Endothelial cell of umbilical vein (primary cell): ENCODE data around the gene MBTD1. TPM values are rescaled to one million over a fixed set of nuclear protein-coding genes. Genes with fewer than 3 reads are reported as not detected.

Experiments
- BruUV-seq: library from RNA; stranded (reverse); fragments of 400-500 nt; replicated peaks from 2 replicates; lab custom pipeline; 2021; lab: Mats Ljungman, UMichigan
- CTCF ChIA-PET: fragments of 300-600, 350-600 bp; sonication (Branson Sonifier 250); formaldehyde crosslinking; loops from one replicate; lab custom pipeline; 2021; ENCODE audit warnings: antibody characterized with exemption, inconsistent platforms; lab: Charles Lee
- POLR2A ChIA-PET: fragments of 300-600, 350-600 bp; sonication (Branson Sonifier 250); formaldehyde crosslinking; loops from one replicate; lab custom pipeline; 2021; ENCODE audit warnings: antibody characterized with exemption, inconsistent platforms; lab: Charles Lee
- DNase-seq: peaks from one replicate; pipeline ENCODE4 v3.0.0-alpha.2; 2011; ENCODE audit warnings: low read depth, low spot score
- FAIRE-seq: peaks from 2 replicates; lab custom pipeline; 2011; peaks lifted over from hg19 to GRCh38; lab: Jason Lieb, UNC
- H2AFZ ChIP-seq: 2 replicates; pipeline ENCODE4 v1.6.0; 2012; ENCODE audit warnings: low read depth, low read length, control low read depth, inconsistent platforms
- H3K27ac ChIP-seq: 2 replicates; pipeline ENCODE4 v1.5.1; 2011; ENCODE audit warnings: low read depth, mild to moderate bottlenecking, control low read depth, low read length, moderate library complexity; ENCODE audit not compliant: insufficient read depth
- H3K27me3 ChIP-seq, 2 experiments: 2 replicates each; pipeline versions ENCODE4 v1.6.0 to v1.6.1; 2011; ENCODE audit warnings: low read length in 2 of 2, mixed read lengths in 1 of 2; ENCODE audit not compliant: control insufficient read depth in 2 of 2, insufficient read depth in 2 of 2
- H3K36me3 ChIP-seq, 2 experiments: 2 replicates in 1 of 2; 3 replicates in 1 of 2; pipeline ENCODE4 v1.5.1; 2011; ENCODE audit warnings: low read length in 2 of 2, mild to moderate bottlenecking in 1 of 2, moderate library complexity in 1 of 2; ENCODE audit not compliant: control insufficient read depth in 2 of 2, insufficient read depth in 2 of 2; ENCODE audit errors: extremely low read depth in 1 of 2
- H3K4me1 ChIP-seq: 3 replicates; pipeline ENCODE4 v1.5.1; 2011; ENCODE audit warnings: mild to moderate bottlenecking, low read length; ENCODE audit not compliant: control insufficient read depth, insufficient read depth; ENCODE audit errors: extremely low read depth
- H3K4me2 ChIP-seq: 2 replicates; pipeline ENCODE4 v1.6.1; 2011; ENCODE audit warnings: low read length, control low read depth, mixed read lengths; ENCODE audit not compliant: insufficient read depth
- H3K4me3 ChIP-seq, 3 experiments: fragments of 200-600 bp in 1 of 3; sonication (generic), shearing (Covaris generic) in 1 of 3; replicated peaks in 1 of 3; 2 replicates each; pipeline ENCODE4 v1.5.1; 2011 to 2016; ENCODE audit warnings: control low read depth in 3 of 3, low read length in 3 of 3, mild to moderate bottlenecking in 2 of 3, inconsistent platforms in 1 of 3, low read depth in 1 of 3, moderate library complexity in 1 of 3; ENCODE audit not compliant: insufficient read depth in 1 of 3
- H3K79me2 ChIP-seq: 2 replicates; pipeline ENCODE4 v1.6.0; 2012; ENCODE audit warnings: low read length, inconsistent platforms; ENCODE audit not compliant: control insufficient read depth, insufficient read depth
- H3K9ac ChIP-seq: replicated peaks from 2 replicates; pipeline ENCODE3; 2011; ENCODE audit warnings: low read length, control low read depth; ENCODE audit not compliant: insufficient read depth; ENCODE audit errors: extremely low read depth
- H3K9me1 ChIP-seq: replicated peaks from 3 replicates; pipeline ENCODE4 v1.6.0; 2011; ENCODE audit warnings: mild to moderate bottlenecking, low read length; ENCODE audit not compliant: control insufficient read depth, insufficient read depth; ENCODE audit errors: extremely low read depth
- H3K9me3 ChIP-seq: replicated peaks from 2 replicates; pipeline ENCODE4 v1.5.1; 2012; ENCODE audit warnings: low read length, inconsistent platforms; ENCODE audit not compliant: control insufficient read depth, insufficient read depth
- H4K20me1 ChIP-seq: replicated peaks from 2 replicates; pipeline ENCODE3; 2011; ENCODE audit warnings: mild to moderate bottlenecking, low read length; ENCODE audit not compliant: control insufficient read depth, insufficient read depth; ENCODE audit errors: extremely low read depth
- EZH2 ChIP-seq: IDR thresholded peaks from 2 replicates; pipeline ENCODE4 v1.6.1; 2012; ENCODE audit warnings: borderline replicate concordance, low read depth, mild to moderate bottlenecking, moderate library complexity, low read length, inconsistent platforms; ENCODE audit not compliant: severe bottlenecking
- FOS ChIP-seq: IDR thresholded peaks from 2 replicates; pipeline ENCODE4 v1.6.1; 2011; ENCODE audit warnings: mild to moderate bottlenecking, low read length, moderate library complexity, borderline replicate concordance; ENCODE audit not compliant: insufficient read depth
- GATA2 ChIP-seq: IDR thresholded peaks from 2 replicates; pipeline ENCODE4 v1.7.0; 2011; ENCODE audit warnings: low read depth, mild to moderate bottlenecking, moderate library complexity, mixed read lengths, low read length; ENCODE audit not compliant: insufficient read length, insufficient read depth
- JUN ChIP-seq: IDR thresholded peaks from 2 replicates; pipeline ENCODE4 v1.6.1; 2011; ENCODE audit warnings: borderline replicate concordance, low read depth; ENCODE audit not compliant: insufficient read length, insufficient read depth
- MYC ChIP-seq: IDR thresholded peaks from one replicate; pipeline ENCODE4 v1.6.1; 2011; ENCODE audit warnings: mild to moderate bottlenecking, low read depth, low read length
- POLR2A ChIP-seq: IDR thresholded peaks from 2 replicates; pipeline ENCODE4 v1.6.1; 2012; ENCODE audit warnings: low read depth, mild to moderate bottlenecking, control low read depth, low read length
- POLR2AphosphoS5 ChIP-seq: IDR thresholded peaks from 2 replicates; pipeline ENCODE4 v1.6.1; 2012; ENCODE audit warnings: low read depth, mild to moderate bottlenecking, control low read depth, low read length, moderate library complexity; ENCODE audit not compliant: insufficient read depth
- dilution Hi-C: fragments of 300-500 bp; cut with MboI; formaldehyde crosslinking; loops from one replicate; pipeline ENCODE4 v1.15.0; 2019; ENCODE audit warnings: low sequenced_read_pairs; ENCODE audit not compliant: extremely low pct_ligation_motif_present
- intact Hi-C: fragments of 100-400 bp; cut with micrococcal nuclease; formaldehyde crosslinking; loops from one replicate; pipeline ENCODE4 v1.10.0; 2022
- polyA plus RNA-seq, 4 experiments: library from polyadenylated mRNA; depleted of rRNA in 3 of 4; stranded (reverse) in 3 of 4; unstranded in 1 of 4; fragments of >200 nt; gene quantifications; 2 replicates each; pipeline versions ENCODE4 v1.2.1 to v1.2.3, GENCODE V29; 2011 to 2012; ENCODE audit warnings: missing spikeins in 1 of 4
- total RNA-seq: library from RNA; stranded (reverse); gene quantifications from 2 replicates; pipeline ENCODE4 v1.2.3, GENCODE V29; 2021
- TF ChIP-seq, protein P1 (sequence below): IDR thresholded peaks from 2 replicates; pipeline ENCODE4 v1.6.1; 2011; ENCODE audit not compliant: insufficient read depth, insufficient read length
- TF ChIP-seq, protein P2 (sequence below), 2 donors: IDR thresholded peaks; 1 replicate in 1 of 2; 2 replicates in 1 of 2; pipeline ENCODE4 v1.5.1; 2011; ENCODE audit warnings: low read length in 2 of 2, mild to moderate bottlenecking in 2 of 2, moderate library complexity in 2 of 2, control low read depth in 1 of 2, inconsistent platforms in 1 of 2, low read depth in 1 of 2; ENCODE audit not compliant: insufficient read depth in 1 of 2; ENCODE audit errors: extremely low read depth in 1 of 2

The MBTD1 gene
- total and polyA plus RNA-seq, 2 donors (not counting 3 experiments of a cell fraction or from before 2014, with no cell fraction given): 4.8 to 14.0 TPM

DNA sequence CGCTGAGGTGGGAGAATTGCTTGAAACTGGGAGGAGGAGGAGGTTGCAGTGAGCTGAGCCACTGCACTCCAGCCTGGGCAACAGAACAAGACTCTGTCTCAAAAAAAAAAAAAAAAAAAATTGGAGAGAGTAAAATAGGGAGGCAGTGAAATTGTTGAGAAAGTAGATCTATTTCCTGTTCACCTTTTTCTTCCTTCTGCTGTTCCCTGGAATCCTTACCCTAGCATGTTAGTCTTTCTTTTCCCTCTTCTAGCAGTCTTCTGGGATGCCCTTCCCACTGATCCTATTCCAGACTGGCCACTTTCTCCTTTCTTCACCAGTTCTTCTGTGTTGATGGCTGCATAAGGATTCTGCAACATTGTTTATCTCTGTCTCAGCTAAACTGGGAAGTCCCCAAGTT lies 90.5 kb downstream of the MBTD1 start:
- Histone ChIP-seq H3K4me2 (no peak overlapping the region), H3K27me3 (no peaks in the 10 kb centered on the region), H3K79me2 (peaks cover 24% of the 10 kb centered on the region), H2AFZ (no peak overlapping the region), H3K4me1 (peaks cover 16% of the 10 kb centered on the region), H3K27ac (no peak overlapping the region), H3K9me1 (no peaks in the 10 kb centered on the region), H3K9ac (no peak overlapping the region), H3K4me3 (no peak overlapping the region), H4K20me1 (no peaks in the 10 kb centered on the region), H3K36me3 (peaks cover 9 to 19% of the 10 kb centered on the region in 2 experiments), H3K9me3 (no peaks in the 10 kb centered on the region)
- DNase-seq: no peak
- no peak for TF ChIP-seq GATA2
- TF ChIP-seq, protein P1, sequence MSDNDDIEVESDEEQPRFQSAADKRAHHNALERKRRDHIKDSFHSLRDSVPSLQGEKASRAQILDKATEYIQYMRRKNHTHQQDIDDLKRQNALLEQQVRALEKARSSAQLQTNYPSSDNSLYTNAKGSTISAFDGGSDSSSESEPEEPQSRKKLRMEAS: no peak
- no peak for TF ChIP-seq FOS
- no peak for TF ChIP-seq POLR2AphosphoS5
- TF ChIP-seq MYC: no peak
- no peak for TF ChIP-seq JUN
- TF ChIP-seq, protein P2, sequence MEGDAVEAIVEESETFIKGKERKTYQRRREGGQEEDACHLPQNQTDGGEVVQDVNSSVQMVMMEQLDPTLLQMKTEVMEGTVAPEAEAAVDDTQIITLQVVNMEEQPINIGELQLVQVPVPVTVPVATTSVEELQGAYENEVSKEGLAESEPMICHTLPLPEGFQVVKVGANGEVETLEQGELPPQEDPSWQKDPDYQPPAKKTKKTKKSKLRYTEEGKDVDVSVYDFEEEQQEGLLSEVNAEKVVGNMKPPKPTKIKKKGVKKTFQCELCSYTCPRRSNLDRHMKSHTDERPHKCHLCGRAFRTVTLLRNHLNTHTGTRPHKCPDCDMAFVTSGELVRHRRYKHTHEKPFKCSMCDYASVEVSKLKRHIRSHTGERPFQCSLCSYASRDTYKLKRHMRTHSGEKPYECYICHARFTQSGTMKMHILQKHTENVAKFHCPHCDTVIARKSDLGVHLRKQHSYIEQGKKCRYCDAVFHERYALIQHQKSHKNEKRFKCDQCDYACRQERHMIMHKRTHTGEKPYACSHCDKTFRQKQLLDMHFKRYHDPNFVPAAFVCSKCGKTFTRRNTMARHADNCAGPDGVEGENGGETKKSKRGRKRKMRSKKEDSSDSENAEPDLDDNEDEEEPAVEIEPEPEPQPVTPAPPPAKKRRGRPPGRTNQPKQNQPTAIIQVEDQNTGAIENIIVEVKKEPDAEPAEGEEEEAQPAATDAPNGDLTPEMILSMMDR (IDR thresholded peaks at IDR 0.05; ENCODE audit: extremely low read depth in 1 of 2, insufficient read depth in 1 of 2, low read depth in 1 of 2, low read length in 2 of 2): no peak
- no peak for TF ChIP-seq EZH2
- no peak for TF ChIP-seq POLR2A
- ChIA-PET POLR2A (interaction anchor here (0.7 kb wide), 1 partner anchor 56 kb away, joined by 5 read pairs; no protein-coding TSS in a partner anchor), CTCF (no interaction called here)
- BruUV-seq: no TSS peak
- no peak for FAIRE-seq
- dilution Hi-C loops: no loop called here
- intact Hi-C loops: no loop called here
